C4-2B (cell line): Measurements from ENCODE around the gene CSH2.
"Not testable (repeated sequence)": the region's sequence is repeated elsewhere in the genome, so short reads cannot be mapped to it uniquely, and the experiment has no call there.

Experiments used
- ZFX ChIP-seq: fragments of 450-650 bp; IDR thresholded peaks from 2 replicates; pipeline ENCODE4 v1.6.1; 2017
- TF ChIP-seq, protein P1 (sequence below): fragments of 450-650 bp; conservative IDR thresholded peaks from 2 replicates; pipeline ENCODE4 v1.5.1; 2017; ENCODE audit warnings: mild to moderate bottlenecking

GRCh38 chr17:63869491-63870291, 3.8 kb downstream of the CSH2 start:
- TF ChIP-seq, protein P1, sequence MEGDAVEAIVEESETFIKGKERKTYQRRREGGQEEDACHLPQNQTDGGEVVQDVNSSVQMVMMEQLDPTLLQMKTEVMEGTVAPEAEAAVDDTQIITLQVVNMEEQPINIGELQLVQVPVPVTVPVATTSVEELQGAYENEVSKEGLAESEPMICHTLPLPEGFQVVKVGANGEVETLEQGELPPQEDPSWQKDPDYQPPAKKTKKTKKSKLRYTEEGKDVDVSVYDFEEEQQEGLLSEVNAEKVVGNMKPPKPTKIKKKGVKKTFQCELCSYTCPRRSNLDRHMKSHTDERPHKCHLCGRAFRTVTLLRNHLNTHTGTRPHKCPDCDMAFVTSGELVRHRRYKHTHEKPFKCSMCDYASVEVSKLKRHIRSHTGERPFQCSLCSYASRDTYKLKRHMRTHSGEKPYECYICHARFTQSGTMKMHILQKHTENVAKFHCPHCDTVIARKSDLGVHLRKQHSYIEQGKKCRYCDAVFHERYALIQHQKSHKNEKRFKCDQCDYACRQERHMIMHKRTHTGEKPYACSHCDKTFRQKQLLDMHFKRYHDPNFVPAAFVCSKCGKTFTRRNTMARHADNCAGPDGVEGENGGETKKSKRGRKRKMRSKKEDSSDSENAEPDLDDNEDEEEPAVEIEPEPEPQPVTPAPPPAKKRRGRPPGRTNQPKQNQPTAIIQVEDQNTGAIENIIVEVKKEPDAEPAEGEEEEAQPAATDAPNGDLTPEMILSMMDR: peak; percentile 17
- not testable (repeated sequence) for TF ChIP-seq ZFX
